Measurements from ENCODE around the gene CDH26. TPM values are rescaled to one million over a fixed set of nuclear protein-coding genes. Genes with fewer than 3 reads are reported as not detected.

The CDH26 gene
- total and polyA plus RNA-seq, 2 experiments from 2014 or later: not detected

GRCh38 chr20:60055740-60056139 is 97.5 kb downstream of the CDH26 start:
- no peaks in the 10 kb centered on the region for H3F3A ChIP-seq (ENCODE audit: insufficient read depth)
- H3K27me3 ChIP-seq (replicated peaks; ENCODE audit: insufficient read depth): no peaks in the 10 kb centered on the region
- DNase-seq: peak; percentile 22
- no peaks in the 10 kb centered on the region for H3K79me2 ChIP-seq (ENCODE audit: insufficient read depth)
- in situ Hi-C loops (cut with MboI): loop anchor here (25.0 kb wide), 1 partner anchor 1832 kb away; no protein-coding TSS in a partner anchor
- no peak overlapping the region; the same call in 1 of the 2 replicates for H2AFZ ChIP-seq
- no peaks in the 10 kb centered on the region for H3K9me2 ChIP-seq (ENCODE audit: insufficient read depth)
- H3K36me3 ChIP-seq (ENCODE audit: low read depth): no peaks in the 10 kb centered on the region
- no peak for TF ChIP-seq EZH2phosphoT487 (IDR thresholded peaks at IDR 0.05; ENCODE audit: insufficient read depth, low read depth)
- TF ChIP-seq EZH2 (IDR thresholded peaks at IDR 0.05; ENCODE audit: insufficient read depth, poor library complexity, severe bottlenecking): no peak
- H3K27ac ChIP-seq: no peak overlapping the region
- H3K4me1 ChIP-seq (ENCODE audit: insufficient read depth): peaks cover 5% of the 10 kb centered on the region; the same call in 1 of the 2 replicates
- no peak overlapping the region for H3K4me3 ChIP-seq
- no peaks in the 10 kb centered on the region for H4K20me1 ChIP-seq (ENCODE audit: insufficient read depth)
- no peak overlapping the region for H3K4me2 ChIP-seq (ENCODE audit: unreplicated experiment)
- WGBS, 2 experiments (ENCODE audit: low coverage in 1 of 2, low lambda C conversion rate in 2 of 2, missing lambda C conversion rate in 2 of 2): 65 to 67% methylated on average over 14 of the region's 14 CpGs
- H3K9ac ChIP-seq: no peak overlapping the region
- H3K9me3 ChIP-seq (ENCODE audit: low read depth): no peaks in the 10 kb centered on the region

GRCh38 chr20:60056407-60057122 is 98.3 kb downstream of the CDH26 start:
- Histone ChIP-seq H3F3A (ENCODE audit: insufficient read depth) (peaks cover 2% of the 10 kb centered on the region; the same call in 1 of the 2 replicates), H3K27ac (no peak overlapping the region), H3K9me2 (ENCODE audit: insufficient read depth) (no peaks in the 10 kb centered on the region), H3K36me3 (ENCODE audit: low read depth) (no peaks in the 10 kb centered on the region), H3K4me3 (no peak overlapping the region), H4K20me1 (ENCODE audit: insufficient read depth) (no peaks in the 10 kb centered on the region), H2AFZ (no peak overlapping the region), H3K4me2 (ENCODE audit: unreplicated experiment) (no peak overlapping the region), H3K9me3 (ENCODE audit: low read depth) (no peaks in the 10 kb centered on the region), H3K4me1 (ENCODE audit: insufficient read depth) (peaks cover 5% of the 10 kb centered on the region; the same call in 1 of the 2 replicates), H3K9ac (no peak overlapping the region), H3K79me2 (ENCODE audit: insufficient read depth) (no peaks in the 10 kb centered on the region), H3K27me3 (replicated peaks; ENCODE audit: insufficient read depth) (no peaks in the 10 kb centered on the region)
- 68 to 74% methylated on average over 5 of the region's 5 CpGs for WGBS, 2 experiments (ENCODE audit: low coverage in 1 of 2, low lambda C conversion rate in 2 of 2, missing lambda C conversion rate in 2 of 2)
- no peak for TF ChIP-seq EZH2phosphoT487 (IDR thresholded peaks at IDR 0.05; ENCODE audit: insufficient read depth, low read depth)
- TF ChIP-seq EZH2 (IDR thresholded peaks at IDR 0.05; ENCODE audit: insufficient read depth, poor library complexity, severe bottlenecking): no peak
- DNase-seq: no peak
- in situ Hi-C loops (cut with MboI): loop anchor here (25.0 kb wide), 1 partner anchor 1831 kb away; no protein-coding TSS in a partner anchor

- peak; percentile 79 for DNase-seq
- in situ Hi-C loops (cut with MboI): loop anchor here (25.0 kb wide), 1 partner anchor 1830 kb away; no protein-coding TSS in a partner anchor
- 9% methylated on average over 11 of the region's 11 CpGs for WGBS, 2 experiments (ENCODE audit: low coverage in 1 of 2, low lambda C conversion rate in 2 of 2, missing lambda C conversion rate in 2 of 2)
- H4K20me1 ChIP-seq (ENCODE audit: insufficient read depth): no peaks in the 10 kb centered on the region
- no peaks in the 10 kb centered on the region for H3K79me2 ChIP-seq (ENCODE audit: insufficient read depth)
- TF ChIP-seq EZH2 (IDR thresholded peaks at IDR 0.05; ENCODE audit: insufficient read depth, poor library complexity, severe bottlenecking) (no peak), EZH2phosphoT487 (IDR thresholded peaks at IDR 0.05; ENCODE audit: insufficient read depth, low read depth) (no peak)
- H3K36me3 ChIP-seq (ENCODE audit: low read depth): no peaks in the 10 kb centered on the region
- no peak overlapping the region for H2AFZ ChIP-seq
- no peak overlapping the region for H3K4me3 ChIP-seq
- peaks cover 8% of the 10 kb centered on the region for H3F3A ChIP-seq (ENCODE audit: insufficient read depth)
- no peak overlapping the region for H3K27ac ChIP-seq
- no peak overlapping the region for H3K4me2 ChIP-seq (ENCODE audit: unreplicated experiment)
- H3K9me3 ChIP-seq (ENCODE audit: low read depth): no peaks in the 10 kb centered on the region
- H3K9me2 ChIP-seq (ENCODE audit: insufficient read depth): no peaks in the 10 kb centered on the region
- no peaks in the 10 kb centered on the region for H3K27me3 ChIP-seq (replicated peaks; ENCODE audit: insufficient read depth)
- H3K9ac ChIP-seq: no peak overlapping the region
- H3K4me1 ChIP-seq (ENCODE audit: insufficient read depth): peaks cover 12% of the 10 kb centered on the region
Observed at GRCh38 chr20:60057123-60057865, 99.1 kb downstream of the CDH26 start.

- Histone ChIP-seq H3K27ac (no peak overlapping the region), H3K27me3 (replicated peaks; ENCODE audit: insufficient read depth) (no peaks in the 10 kb centered on the region), H3K9me2 (ENCODE audit: insufficient read depth) (no peaks in the 10 kb centered on the region), H3F3A (ENCODE audit: insufficient read depth) (peaks cover 11% of the 10 kb centered on the region), H4K20me1 (ENCODE audit: insufficient read depth) (no peaks in the 10 kb centered on the region), H3K9me3 (ENCODE audit: low read depth) (no peaks in the 10 kb centered on the region), H3K36me3 (ENCODE audit: low read depth) (no peaks in the 10 kb centered on the region), H3K4me1 (ENCODE audit: insufficient read depth) (peaks cover 20% of the 10 kb centered on the region), H3K4me3 (no peak overlapping the region), H3K79me2 (ENCODE audit: insufficient read depth) (no peaks in the 10 kb centered on the region), H2AFZ (no peak overlapping the region), H3K9ac (no peak overlapping the region), H3K4me2 (ENCODE audit: unreplicated experiment) (no peak overlapping the region)
- TF ChIP-seq EZH2 (IDR thresholded peaks at IDR 0.05; ENCODE audit: insufficient read depth, poor library complexity, severe bottlenecking) (no peak), EZH2phosphoT487 (IDR thresholded peaks at IDR 0.05; ENCODE audit: insufficient read depth, low read depth) (no peak)
- DNase-seq: no peak
- in situ Hi-C loops (cut with MboI): loop anchor here (25.0 kb wide), 1 partner anchor 1829 kb away; no protein-coding TSS in a partner anchor
- 78 to 83% methylated on average over 19 to 20 of the region's 20 CpGs for WGBS, 2 experiments (ENCODE audit: low coverage in 1 of 2, low lambda C conversion rate in 2 of 2, missing lambda C conversion rate in 2 of 2)
Observed at GRCh38 chr20:60057866-60058807, 99.9 kb downstream of the CDH26 start.

Data from GM23248 (cell line).